Measurements from ENCODE around the gene GPR160. TPM values are rescaled to one million over a fixed set of nuclear protein-coding genes. Genes with fewer than 3 reads are reported as not detected.

GPR160 gene
- total RNA-seq, 4 donors from 2014 or later: 0.62 to 2.1 (median 1.2) TPM

GRCh38 chr3:170132335-170132734, 94.5 kb downstream of the GPR160 start:
- TF ChIP-seq POLR2A (IDR thresholded peaks at IDR 0.05): no peak
- TF ChIP-seq CTCF (IDR thresholded peaks at IDR 0.05 in 4 of 5, conservative IDR thresholded peaks at IDR 0.05 in 1 of 5): no peak
- in situ Hi-C loops (cut with MboI; ENCODE audit: low sequenced_read_pairs in 4 of 4) (no loop called here), intact Hi-C loops (cut with DNase I; ENCODE audit: low total_unique reads) (no loop called here)
- H3K4me3 ChIP-seq: no peak overlapping the region
- no peak for ATAC-seq
- no peak for DNase-seq
- no peak overlapping the region for H3K27ac ChIP-seq
- peaks cover 0 to 58% of the 10 kb centered on the region in 2 donors for H3K36me3 ChIP-seq
- H3K9me3 ChIP-seq: no peaks in the 10 kb centered on the region
- H3K4me1 ChIP-seq: no peaks in the 10 kb centered on the region
- H3K27me3 ChIP-seq: no peaks in the 10 kb centered on the region

Other genes with a start within 250 kb of the GPR160 start
- gene LRRIQ4, start 225.1 kb upstream of the GPR160 start, total RNA-seq: under 1 TPM in 1 of 4 donors, not detected in 3; 0.13 TPM
- 1 to 10 TPM in 2 of 4 donors, not detected in 2; 1.2 to 1.3 TPM for gene LRRC34, start 225.1 kb upstream of the GPR160 start, total RNA-seq
- under 1 TPM in 2 of 4 donors, not detected in 2; 0.24 to 0.42 TPM for gene LRRC31, start 168.1 kb upstream of the GPR160 start, total RNA-seq
- gene SAMD7, start 126.4 kb upstream of the GPR160 start, total RNA-seq: not detected
- 10 to 100 TPM; 22.6 to 42.8 (median 30.4) TPM for gene SEC62, start 71.2 kb upstream of the GPR160 start, total RNA-seq
- gene PHC3, start 143.7 kb downstream of the GPR160 start, total RNA-seq: 10 to 100 TPM; 25.4 to 37.0 (median 32.4) TPM
- gene PRKCI, start 184.4 kb downstream of the GPR160 start, total RNA-seq: 10 to 100 TPM; 10.5 to 20.9 (median 14.0) TPM